H9 (cell line): ENCODE results near the gene CD1C. TPM values are rescaled to one million over a fixed set of nuclear protein-coding genes. Genes with fewer than 3 reads are reported as not detected.

Experiments used
- DNase-seq: peaks from one replicate; pipeline ENCODE4 v3.0.0-alpha.2; 2017
- H2AFZ ChIP-seq: one replicate; pipeline ENCODE4 v1.6.1; 2013; ENCODE audit warnings: mild to moderate bottlenecking, low read length, control low read depth, moderate library complexity
- H2AK5ac ChIP-seq: 2 replicates; pipeline ENCODE4 v1.6.1; 2013; ENCODE audit warnings: low read length, control low read depth, mixed read lengths; ENCODE audit not compliant: insufficient read length
- H2BK120ac ChIP-seq: one replicate; pipeline ENCODE4 v1.6.1; 2013; ENCODE audit warnings: low read depth, mild to moderate bottlenecking, low read length, control low read depth, inconsistent platforms; ENCODE audit not compliant: poor library complexity, severe bottlenecking
- H2BK12ac ChIP-seq: 2 replicates; pipeline ENCODE4 v1.6.1; 2013; ENCODE audit warnings: low read length, control low read depth, mixed read lengths, low read depth; ENCODE audit not compliant: insufficient read length
- H2BK15ac ChIP-seq: 2 replicates; pipeline ENCODE4 v1.6.1; 2013; ENCODE audit warnings: low read depth, low read length, control low read depth
- H2BK20ac ChIP-seq: one replicate; pipeline ENCODE4 v1.6.1; 2013; ENCODE audit warnings: low read depth, mild to moderate bottlenecking, low read length, control low read depth, inconsistent platforms; ENCODE audit not compliant: poor library complexity, severe bottlenecking
- H2BK5ac ChIP-seq: 2 replicates; pipeline ENCODE4 v1.6.1; 2013; ENCODE audit warnings: low read length, control low read depth, mixed read lengths; ENCODE audit not compliant: insufficient read length
- H3K14ac ChIP-seq: 2 replicates; pipeline ENCODE4 v1.6.1; 2013; ENCODE audit warnings: low read length, control low read depth; ENCODE audit not compliant: insufficient read depth
- H3K18ac ChIP-seq: 2 replicates; pipeline ENCODE4 v1.6.1; 2013; ENCODE audit warnings: low read depth, mild to moderate bottlenecking, mixed read lengths, low read length, control low read depth; ENCODE audit not compliant: insufficient read length
- H3K23ac ChIP-seq: 2 replicates; pipeline ENCODE4 v1.6.1; 2013; ENCODE audit warnings: low read length, control low read depth, mixed read lengths, low read depth; ENCODE audit not compliant: insufficient read length
- H3K23me2 ChIP-seq: 2 replicates; pipeline ENCODE4 v1.6.1; 2013; ENCODE audit warnings: low read depth, mild to moderate bottlenecking, mixed read lengths, low read length, control low read depth; ENCODE audit not compliant: insufficient read length, poor library complexity, severe bottlenecking
- H3K27ac ChIP-seq: 2 replicates; pipeline ENCODE4 v1.5.1; 2013; ENCODE audit warnings: low read length, control low read depth, mixed read lengths, low read depth; ENCODE audit not compliant: insufficient read length
- H3K27me3 ChIP-seq: 2 replicates; pipeline ENCODE4 v1.6.1; 2013; ENCODE audit warnings: low read length, control low read depth, inconsistent platforms; ENCODE audit not compliant: insufficient read depth
- H3K4ac ChIP-seq: 2 replicates; pipeline ENCODE4 v1.6.1; 2013; ENCODE audit warnings: low read depth, mild to moderate bottlenecking, control low read depth, inconsistent platforms, low read length, moderate library complexity
- H3K4me1 ChIP-seq: 2 replicates; pipeline ENCODE4 v1.6.1; 2013; ENCODE audit warnings: low read length, control low read depth, inconsistent platforms; ENCODE audit not compliant: insufficient read depth
- H3K4me2 ChIP-seq: 2 replicates; pipeline ENCODE4 v1.6.1; 2013; ENCODE audit warnings: low read length, control low read depth, mixed read lengths; ENCODE audit not compliant: insufficient read length, insufficient read depth
- H3K56ac ChIP-seq: 2 replicates; pipeline ENCODE4 v1.6.1; 2013; ENCODE audit warnings: low read depth, mild to moderate bottlenecking, mixed read lengths, low read length, control low read depth; ENCODE audit not compliant: insufficient read length
- H3K79me1 ChIP-seq: 2 replicates; pipeline ENCODE4 v1.6.1; 2013; ENCODE audit warnings: low read depth, mild to moderate bottlenecking, moderate library complexity, low read length, control low read depth, inconsistent platforms; ENCODE audit not compliant: insufficient read depth, poor library complexity, severe bottlenecking
- H3K79me2 ChIP-seq: 2 replicates; pipeline ENCODE4 v1.6.1; 2013; ENCODE audit warnings: low read length, control low read depth, inconsistent platforms; ENCODE audit not compliant: insufficient read depth
- H3K9ac ChIP-seq: 2 replicates; pipeline ENCODE4 v1.6.1; 2013; ENCODE audit warnings: low read length, control low read depth, mixed read lengths; ENCODE audit not compliant: insufficient read length; ENCODE audit errors: extremely low read depth
- H3K9me3 ChIP-seq: one replicate; pipeline ENCODE4 v1.6.1; 2013; ENCODE audit warnings: low read depth, low read length, inconsistent platforms; ENCODE audit not compliant: control insufficient read depth
- H3T11ph ChIP-seq: one replicate; pipeline ENCODE4 v1.6.1; 2013; ENCODE audit warnings: mild to moderate bottlenecking, low read length, control low read depth, inconsistent platforms
- H4K20me1 ChIP-seq: one replicate; pipeline ENCODE4 v1.6.1; 2013; ENCODE audit not compliant: control insufficient read depth, insufficient read length, insufficient read depth
- H4K5ac ChIP-seq: 2 replicates; pipeline ENCODE4 v1.6.1; 2013; ENCODE audit warnings: low read depth, mild to moderate bottlenecking, mixed read lengths, low read length, control low read depth; ENCODE audit not compliant: insufficient read length
- H4K8ac ChIP-seq: replicated peaks from 2 replicates; pipeline ENCODE4 v1.6.1; 2013; ENCODE audit warnings: low read length, control low read depth, mixed read lengths, low read depth; ENCODE audit not compliant: insufficient read length
- H4K91ac ChIP-seq: 2 replicates; pipeline ENCODE4 v1.6.1; 2013; ENCODE audit warnings: low read depth, mild to moderate bottlenecking, moderate library complexity, mixed read lengths, low read length, control low read depth; ENCODE audit not compliant: insufficient read length
- H3K27ac Mint-ChIP-seq, 3 experiments: 2 replicates in 2 of 3; 3 replicates in 1 of 3; pipeline ENCODE4 v1.8.0; 2020 to 2021; ENCODE audit warnings: mixed read lengths in 3 of 3, mild to moderate bottlenecking in 1 of 3, moderate library complexity in 1 of 3
- H3K27me3 Mint-ChIP-seq: 2 replicates; pipeline ENCODE4 v1.8.0; 2021; ENCODE audit warnings: low read depth, mild to moderate bottlenecking, moderate library complexity, mixed read lengths
- H3K36me3 Mint-ChIP-seq, 3 experiments: 2 replicates in 2 of 3; 3 replicates in 1 of 3; pipeline ENCODE4 v1.8.0; 2020 to 2021; ENCODE audit warnings: low read depth in 3 of 3, mixed read lengths in 3 of 3; ENCODE audit not compliant: insufficient read depth in 1 of 3
- H3K4me1 Mint-ChIP-seq, 2 experiments: 2 replicates each; pipeline ENCODE4 v1.8.0; 2020; ENCODE audit warnings: mixed read lengths in 2 of 2
- H3K4me3 Mint-ChIP-seq, 2 experiments: 2 replicates in 1 of 2; 3 replicates in 1 of 2; pipeline ENCODE4 v1.8.0; 2020 to 2021; ENCODE audit warnings: mild to moderate bottlenecking in 2 of 2, mixed read lengths in 2 of 2, moderate library complexity in 1 of 2
- H3K9me3 Mint-ChIP-seq, 2 experiments: 2 replicates in 1 of 2; 3 replicates in 1 of 2; pipeline ENCODE4 v1.8.0; 2020; ENCODE audit warnings: mild to moderate bottlenecking in 2 of 2, mixed read lengths in 2 of 2, moderate library complexity in 1 of 2
- total RNA-seq: library from RNA; stranded (reverse); gene quantifications from 2 replicates; pipeline ENCODE4 v1.2.1, GENCODE V29; 2021
- TF ChIP-seq, protein P1 (sequence below): fragments of 200-600 bp; sonication (generic); conservative IDR thresholded peaks from 3 replicates; pipeline ENCODE4 v1.8.0; 2021; ENCODE audit warnings: antibody characterized with exemption, mild to moderate bottlenecking

Gene CD1C
- total RNA-seq, 1 experiment from 2014 or later: not detected

DNA sequence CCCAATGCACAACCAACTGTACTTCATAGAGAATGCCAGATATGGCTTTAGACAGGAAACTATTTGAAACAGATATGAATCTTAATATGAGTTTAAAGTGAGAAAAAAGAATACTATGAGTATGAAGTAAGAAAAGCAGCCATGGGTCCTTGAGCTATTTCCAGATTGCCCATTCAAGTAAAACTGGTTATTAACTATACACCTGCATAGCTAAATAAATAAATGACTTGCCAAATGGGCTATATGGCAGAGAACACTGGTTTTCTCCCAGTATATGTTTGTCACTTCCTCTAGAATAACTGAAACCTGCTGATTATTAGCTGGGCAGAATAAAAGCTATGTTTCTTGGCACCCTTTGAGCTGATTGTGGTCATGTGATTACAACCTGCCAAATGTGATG, 17.0 kb upstream of the CD1C start:
- Mint-ChIP-seq H3K4me1 (no peaks in the 10 kb centered on the region), H3K27ac (no peak overlapping the region), H3K36me3 (no peaks in the 10 kb centered on the region), H3K27me3 (no peaks in the 10 kb centered on the region), H3K9me3 (peaks cover 1% of the 10 kb centered on the region in 2 experiments; a peak in 4 of 5 replicates), H3K4me3 (no peak overlapping the region)
- Histone ChIP-seq H4K5ac (no peak overlapping the region), H3K4ac (no peak overlapping the region), H3K27me3 (no peaks in the 10 kb centered on the region), H4K91ac (no peak overlapping the region), H2BK20ac (no peak overlapping the region), H2BK15ac (no peak overlapping the region), H3K18ac (no peak overlapping the region), H3K23ac (no peak overlapping the region), H2BK12ac (no peak overlapping the region), H3K4me2 (no peak overlapping the region), H3K27ac (no peak overlapping the region), H2BK5ac (no peak overlapping the region), H3K79me2 (no peaks in the 10 kb centered on the region), H4K8ac (no peak overlapping the region), H2AK5ac (no peak overlapping the region), H3K4me1 (no peaks in the 10 kb centered on the region), H3K56ac (no peak overlapping the region), H2BK120ac (no peak overlapping the region), H3T11ph (no peak overlapping the region), H2AFZ (no peak overlapping the region), H4K20me1 (no peaks in the 10 kb centered on the region), H3K79me1 (no peaks in the 10 kb centered on the region), H3K23me2 (no peaks in the 10 kb centered on the region), H3K9me3 (no peaks in the 10 kb centered on the region), H3K14ac (no peak overlapping the region), H3K9ac (no peak overlapping the region)
- TF ChIP-seq, protein P1, sequence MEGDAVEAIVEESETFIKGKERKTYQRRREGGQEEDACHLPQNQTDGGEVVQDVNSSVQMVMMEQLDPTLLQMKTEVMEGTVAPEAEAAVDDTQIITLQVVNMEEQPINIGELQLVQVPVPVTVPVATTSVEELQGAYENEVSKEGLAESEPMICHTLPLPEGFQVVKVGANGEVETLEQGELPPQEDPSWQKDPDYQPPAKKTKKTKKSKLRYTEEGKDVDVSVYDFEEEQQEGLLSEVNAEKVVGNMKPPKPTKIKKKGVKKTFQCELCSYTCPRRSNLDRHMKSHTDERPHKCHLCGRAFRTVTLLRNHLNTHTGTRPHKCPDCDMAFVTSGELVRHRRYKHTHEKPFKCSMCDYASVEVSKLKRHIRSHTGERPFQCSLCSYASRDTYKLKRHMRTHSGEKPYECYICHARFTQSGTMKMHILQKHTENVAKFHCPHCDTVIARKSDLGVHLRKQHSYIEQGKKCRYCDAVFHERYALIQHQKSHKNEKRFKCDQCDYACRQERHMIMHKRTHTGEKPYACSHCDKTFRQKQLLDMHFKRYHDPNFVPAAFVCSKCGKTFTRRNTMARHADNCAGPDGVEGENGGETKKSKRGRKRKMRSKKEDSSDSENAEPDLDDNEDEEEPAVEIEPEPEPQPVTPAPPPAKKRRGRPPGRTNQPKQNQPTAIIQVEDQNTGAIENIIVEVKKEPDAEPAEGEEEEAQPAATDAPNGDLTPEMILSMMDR: no peak
- no peak for DNase-seq
